ENCODE measurements around the gene UST. TPM values are rescaled to one million over a fixed set of nuclear protein-coding genes. Genes with fewer than 3 reads are reported as not detected.
"Not testable (repeated sequence)": the region's sequence is repeated elsewhere in the genome, so short reads cannot be mapped to it uniquely, and the experiment has no call there.

UST gene
- polyA plus RNA-seq, 1 donor from 2014 or later, result 7.5 TPM

GRCh38 chr6:149037051-149037671, 290.3 kb downstream of the UST start:
- Histone ChIP-seq H3K9ac (ENCODE audit: low read length) (no peak overlapping the region), H3K27me3 (ENCODE audit: insufficient read depth, low read depth, low read length) (no peaks in the 10 kb centered on the region), H3K9me3 (ENCODE audit: low read length) (no peaks in the 10 kb centered on the region), H3K79me2 (replicated peaks; ENCODE audit: insufficient read depth, low read length) (no peaks in the 10 kb centered on the region), H3K4me2 (ENCODE audit: low read length) (no peak overlapping the region), H3F3A (ENCODE audit: insufficient read depth, low read length, poor library complexity, severe bottlenecking) (no peaks in the 10 kb centered on the region), H3K27ac (ENCODE audit: low read length) (no peak overlapping the region), H2AFZ (ENCODE audit: low read depth, low read length) (no peak overlapping the region), H3K36me3 (ENCODE audit: insufficient read depth, low read length) (no peaks in the 10 kb centered on the region), H4K20me1 (ENCODE audit: insufficient read depth) (no peaks in the 10 kb centered on the region), H3K9me2 (ENCODE audit: insufficient read depth, low read length) (no peaks in the 10 kb centered on the region), H3K4me3 (ENCODE audit: low read length) (no peak overlapping the region)
- no peak for TF ChIP-seq EZH2 (IDR thresholded peaks at IDR 0.05; ENCODE audit: borderline replicate concordance, insufficient read depth, low read length, poor library complexity, severe bottlenecking)

GRCh38 chr6:149039025-149039424, 292.2 kb downstream of the UST start:
- H3K27ac ChIP-seq (ENCODE audit: low read length); H4K20me1 ChIP-seq (ENCODE audit: insufficient read depth); H3F3A ChIP-seq (ENCODE audit: insufficient read depth, low read length, poor library complexity, severe bottlenecking); H3K36me3 ChIP-seq (ENCODE audit: insufficient read depth, low read length); H3K9ac ChIP-seq (ENCODE audit: low read length); H3K27me3 ChIP-seq (ENCODE audit: insufficient read depth, low read depth, low read length); H3K4me3 ChIP-seq (ENCODE audit: low read length); H3K4me2 ChIP-seq (ENCODE audit: low read length); H2AFZ ChIP-seq (ENCODE audit: low read depth, low read length); H3K9me3 ChIP-seq (ENCODE audit: low read length); H3K9me2 ChIP-seq (ENCODE audit: insufficient read depth, low read length); H3K79me2 ChIP-seq (replicated peaks; ENCODE audit: insufficient read depth, low read length): not testable (repeated sequence)

- Histone ChIP-seq H4K20me1 (ENCODE audit: insufficient read depth) (no peaks in the 10 kb centered on the region), H3K36me3 (ENCODE audit: insufficient read depth, low read length) (no peaks in the 10 kb centered on the region), H3K27ac (ENCODE audit: low read length) (no peak overlapping the region)
Measured at GRCh38 chr6:149041953-149042352, 295.1 kb downstream of the UST start.

More at GRCh38 chr6:149041953-149042352, 295.1 kb downstream of the UST start:
- Histone ChIP-seq H2AFZ (ENCODE audit: low read depth, low read length) (no peak overlapping the region), H3K4me3 (ENCODE audit: low read length) (no peak overlapping the region), H3K9me3 (ENCODE audit: low read length) (no peaks in the 10 kb centered on the region), H3F3A (ENCODE audit: insufficient read depth, low read length, poor library complexity, severe bottlenecking) (no peaks in the 10 kb centered on the region), H3K79me2 (replicated peaks; ENCODE audit: insufficient read depth, low read length) (no peaks in the 10 kb centered on the region), H3K9me2 (ENCODE audit: insufficient read depth, low read length) (no peaks in the 10 kb centered on the region), H3K9ac (ENCODE audit: low read length) (no peak overlapping the region), H3K4me2 (ENCODE audit: low read length) (no peak overlapping the region), H3K27me3 (ENCODE audit: insufficient read depth, low read depth, low read length) (no peaks in the 10 kb centered on the region)
- TF ChIP-seq EP300 (conservative IDR thresholded peaks at IDR 0.05; ENCODE audit: poor library complexity, severe bottlenecking) (no peak), POLR2AphosphoS5 (IDR thresholded peaks at IDR 0.05) (no peak), EZH2 (IDR thresholded peaks at IDR 0.05; ENCODE audit: borderline replicate concordance, insufficient read depth, low read length, poor library complexity, severe bottlenecking) (no peak), SMC3 (conservative IDR thresholded peaks at IDR 0.05; ENCODE audit: poor library complexity) (no peak), RAD21 (conservative IDR thresholded peaks at IDR 0.05) (no peak), MXI1 (conservative IDR thresholded peaks at IDR 0.05; ENCODE audit: poor library complexity, severe bottlenecking) (no peak), CTCF (IDR thresholded peaks at IDR 0.05; ENCODE audit: poor library complexity, severe bottlenecking) (no peak), TAF1 (IDR thresholded peaks at IDR 0.05; ENCODE audit: low read depth) (no peak), REST (IDR thresholded peaks at IDR 0.05; ENCODE audit: borderline replicate concordance) (no peak)
